IMR-90 (cell line): Measurements from ENCODE around the gene NUDT3. TPM values are rescaled to one million over a fixed set of nuclear protein-coding genes. Genes with fewer than 3 reads are reported as not detected.

ENCODE experiments used
- ATAC-seq: fragments of 200-7000 bp; cut with Tn5 transposase; 2 replicates; pipeline ENCODE4 v1.9.1; 2020; ENCODE audit warnings: low read depth, mild to moderate bottlenecking, moderate library complexity
- BruUV-seq: library from RNA; stranded (reverse); fragments of 400-500 nt; replicated peaks from 2 replicates; lab custom pipeline; 2021; lab: Mats Ljungman, UMichigan
- CTCF ChIA-PET: fragments of 300-600 bp; formaldehyde crosslinking; extraction: SDS; loops from one replicate; lab custom pipeline; 2021; ENCODE audit warnings: antibody characterized with exemption; lab: Yijun Ruan, JAX
- POLR2A ChIA-PET: fragments of 300-600 bp; sonication (Branson Sonifier 250); formaldehyde crosslinking; loops from one replicate; lab custom pipeline; 2022; ENCODE audit warnings: antibody characterized with exemption; ENCODE audit not compliant: unreplicated experiment; lab: Charles Lee
- DNase-seq: peaks from one replicate; pipeline ENCODE4 v3.0.0; 2013
- H2AFZ ChIP-seq: replicated peaks from 2 replicates; pipeline ENCODE3; 2013; ENCODE audit warnings: low read length, mild to moderate bottlenecking; ENCODE audit not compliant: poor library complexity
- H2AK5ac ChIP-seq: 2 replicates; pipeline ENCODE4 v1.6.1; 2013; ENCODE audit warnings: low read depth, low read length, inconsistent platforms
- H2AK9ac ChIP-seq: replicated peaks from 2 replicates; pipeline ENCODE3; 2013; ENCODE audit warnings: mild to moderate bottlenecking, low read depth, low read length, moderate library complexity; ENCODE audit not compliant: poor library complexity
- H2BK120ac ChIP-seq: 2 replicates; pipeline ENCODE4 v1.6.1; 2013; ENCODE audit warnings: low read depth, low read length, inconsistent platforms
- H2BK15ac ChIP-seq: 3 replicates; pipeline ENCODE4 v1.6.1; 2013; ENCODE audit warnings: low read depth, low read length, inconsistent platforms
- H2BK20ac ChIP-seq: 2 replicates; pipeline ENCODE4 v1.6.1; 2013; ENCODE audit warnings: low read depth, mild to moderate bottlenecking, inconsistent platforms, low read length, moderate library complexity
- H2BK5ac ChIP-seq: 2 replicates; pipeline ENCODE4 v1.6.1; 2013; ENCODE audit warnings: mild to moderate bottlenecking, low read depth, low read length, inconsistent platforms; ENCODE audit not compliant: poor library complexity, severe bottlenecking
- H3K14ac ChIP-seq: replicated peaks from 2 replicates; pipeline ENCODE4 v1.6.1; 2013; ENCODE audit warnings: low read depth, low read length, inconsistent platforms
- H3K18ac ChIP-seq: 2 replicates; pipeline ENCODE4 v1.6.1; 2013; ENCODE audit warnings: low read depth, low read length, control low read depth
- H3K23ac ChIP-seq: 2 replicates; pipeline ENCODE4 v1.6.1; 2013; ENCODE audit warnings: low read depth, low read length, inconsistent platforms
- H3K27ac ChIP-seq: 2 replicates; pipeline ENCODE4 v1.5.1; 2013; ENCODE audit warnings: mild to moderate bottlenecking, control low read depth, low read length; ENCODE audit not compliant: insufficient read depth
- H3K27me3 ChIP-seq: 2 replicates; pipeline ENCODE4 v1.6.1; 2013; ENCODE audit warnings: low read length; ENCODE audit not compliant: control insufficient read depth, insufficient read depth
- H3K36me3 ChIP-seq: 2 replicates; pipeline ENCODE4 v1.6.1; 2013; ENCODE audit warnings: low read length, mixed read lengths; ENCODE audit not compliant: control insufficient read depth, insufficient read depth
- H3K4ac ChIP-seq: 2 replicates; pipeline ENCODE4 v1.6.1; 2013; ENCODE audit warnings: low read depth, low read length, inconsistent platforms
- H3K4me1 ChIP-seq: 2 replicates; pipeline ENCODE4 v1.6.1; 2013; ENCODE audit warnings: low read length, mixed read lengths; ENCODE audit not compliant: control insufficient read depth, insufficient read depth
- H3K4me2 ChIP-seq: 2 replicates; pipeline ENCODE4 v1.6.1; 2013; ENCODE audit warnings: low read depth, mild to moderate bottlenecking, control low read depth, low read length, moderate library complexity
- H3K4me3 ChIP-seq: 2 replicates; pipeline ENCODE4 v1.5.1; 2013; ENCODE audit warnings: low read depth, mild to moderate bottlenecking, control low read depth, low read length, moderate library complexity; ENCODE audit not compliant: insufficient read depth
- H3K56ac ChIP-seq: 2 replicates; pipeline ENCODE4 v1.6.1; 2013; ENCODE audit warnings: low read length, inconsistent platforms; ENCODE audit not compliant: insufficient read depth; ENCODE audit errors: extremely low read depth
- H3K79me1 ChIP-seq, 2 experiments: 2 replicates each; pipeline ENCODE4 v1.6.1; 2013; ENCODE audit warnings: low read length in 2 of 2, inconsistent platforms in 1 of 2, low read depth in 1 of 2
- H3K9ac ChIP-seq: 2 replicates; pipeline ENCODE4 v1.6.1; 2013; ENCODE audit warnings: low read depth, low read length, control low read depth
- H3K9me1 ChIP-seq: 2 replicates; pipeline ENCODE4 v1.6.1; 2013; ENCODE audit warnings: low read length, inconsistent platforms; ENCODE audit not compliant: insufficient read depth
- H3K9me3 ChIP-seq: 2 replicates; pipeline ENCODE4 v1.6.1; 2013; ENCODE audit warnings: low read length; ENCODE audit not compliant: control insufficient read depth, insufficient read depth
- H4K20me1 ChIP-seq: 2 replicates; pipeline ENCODE4 v1.6.1; 2013; ENCODE audit warnings: low read length, inconsistent platforms; ENCODE audit not compliant: insufficient read depth
- H4K5ac ChIP-seq: 2 replicates; pipeline ENCODE4 v1.6.1; 2013; ENCODE audit warnings: mild to moderate bottlenecking, low read depth, low read length, control low read depth
- H4K8ac ChIP-seq, 2 experiments: 2 replicates each; pipeline ENCODE4 v1.6.1; 2013; ENCODE audit warnings: low read depth in 2 of 2, low read length in 2 of 2, control low read depth in 1 of 2, inconsistent platforms in 1 of 2
- H4K91ac ChIP-seq: 2 replicates; pipeline ENCODE4 v1.6.1; 2013; ENCODE audit warnings: low read depth, low read length, inconsistent platforms; ENCODE audit not compliant: insufficient read depth
- BHLHE40 ChIP-seq: fragments of 150-350 bp; IDR thresholded peaks from 2 replicates; pipeline ENCODE4 v1.6.1; 2016; ENCODE audit warnings: mild to moderate bottlenecking, low read depth, low read length
- CHD1 ChIP-seq: IDR thresholded peaks from 2 replicates; pipeline ENCODE4 v1.6.1; 2012; ENCODE audit warnings: low read depth, low read length, improper control_type of control experiment
- MAZ ChIP-seq: IDR thresholded peaks from 2 replicates; pipeline ENCODE4 v1.6.1; 2012; ENCODE audit warnings: low read depth, mild to moderate bottlenecking, low read length, improper control_type of control experiment, moderate library complexity, borderline replicate concordance
- NFE2L2 ChIP-seq: fragments of 150-350 bp; IDR thresholded peaks from 2 replicates; pipeline ENCODE4 v1.6.1; 2016; ENCODE audit warnings: low read depth, mild to moderate bottlenecking, low read length
- POLR2A ChIP-seq: IDR thresholded peaks from 2 replicates; pipeline ENCODE4 v1.6.1; 2012; ENCODE audit warnings: mild to moderate bottlenecking, low read depth, low read length
- RAD21 ChIP-seq: IDR thresholded peaks from 2 replicates; pipeline ENCODE4 v1.6.1; 2012; ENCODE audit warnings: low read length, improper control_type of control experiment
- RFX5 ChIP-seq: IDR thresholded peaks from 2 replicates; pipeline ENCODE4 v1.8.0; 2012; ENCODE audit warnings: low read depth, mild to moderate bottlenecking, low read length, moderate library complexity
- WGBS, 2 experiments: methylation state at CpG; one replicate each; pipeline versions ENCODE4 v1.1.5 to v1.1.7; 2013; ENCODE audit warnings: missing lambda C conversion rate in 2 of 2; ENCODE audit not compliant: insufficient read length in 1 of 2; ENCODE audit errors: extremely low coverage in 2 of 2; 5-methylcytosine and 5-hydroxymethylcytosine counted together
- dilution Hi-C: fragments of 300-500 bp; cut with HindIII; formaldehyde crosslinking; loops from one replicate; pipeline ENCODE4 v1.14.3; 2018; ENCODE audit warnings: low sequenced_read_pairs; ENCODE audit not compliant: unreplicated experiment
- in situ Hi-C: fragments of 300-500 bp; cut with MboI; formaldehyde crosslinking; loops from 3 replicates; pipeline ENCODE4 v1.14.3; 2019; ENCODE audit warnings: low sequenced_read_pairs, inconsistent platforms, mixed read lengths
- intact Hi-C: fragments of 100-400 bp; cut with micrococcal nuclease; formaldehyde crosslinking; loops from 2 replicates; pipeline ENCODE4 v1.10.0; 2022
- polyA plus RNA-seq, 3 experiments: library from polyadenylated mRNA; depleted of rRNA; stranded (reverse); fragments of >200 nt; gene quantifications; 2 replicates each; pipeline ENCODE4 v1.2.3, GENCODE V29; 2012; ENCODE audit warnings: low replicate concordance in 1 of 3
- total RNA-seq: library from RNA; depleted of rRNA; stranded (reverse); fragments of >200 nt; gene quantifications from 2 replicates; pipeline ENCODE4 v1.2.3, GENCODE V29; 2012
- TF ChIP-seq, protein P1 (sequence below): fragments of 150-350 bp; IDR thresholded peaks from 2 replicates; pipeline ENCODE4 v1.6.1; 2017; ENCODE audit warnings: mild to moderate bottlenecking, antibody characterized with exemption, low read length, low read depth

NUDT3 gene
- total and polyA plus RNA-seq, 2 of the 4 experiments (the other 2 are of a cell fraction): 10.1 to 17.2 TPM

DNA sequence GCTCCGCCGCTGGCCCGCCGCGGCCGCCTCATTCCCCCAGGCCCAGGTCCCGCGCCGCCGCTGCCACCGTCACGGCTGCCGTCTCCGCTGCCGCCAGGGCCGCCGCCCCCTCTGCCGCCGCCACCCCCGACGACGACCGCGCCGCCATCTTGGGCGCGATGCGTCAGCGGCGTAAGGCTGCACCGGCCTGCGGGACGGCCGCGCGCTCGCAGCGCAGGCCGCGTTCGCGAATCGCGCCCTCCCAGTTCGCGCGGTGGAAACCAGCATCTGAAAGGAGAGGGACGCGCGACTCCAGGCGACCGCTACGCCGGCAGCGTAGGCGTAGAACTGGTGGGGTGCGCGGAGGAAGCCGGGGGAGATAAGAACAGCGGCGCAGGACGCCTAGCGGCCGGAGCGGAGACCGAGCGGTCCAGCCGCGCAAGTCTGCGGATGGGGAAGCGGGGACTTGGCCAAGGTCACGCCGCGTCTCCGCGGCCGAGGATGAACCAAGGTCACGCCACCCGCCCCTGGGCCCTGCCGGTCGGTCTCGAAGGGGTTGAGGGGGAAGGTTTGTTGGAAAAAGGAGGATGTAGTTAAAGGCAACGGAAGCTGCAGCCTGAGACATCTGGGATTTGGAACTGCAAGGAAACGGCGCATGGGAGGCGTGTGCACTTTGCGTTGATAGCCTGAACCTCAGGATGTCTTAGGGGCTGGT, at the start of gene NUDT3 (continued):
- TF ChIP-seq RFX5 (no peak), MAZ (peak; percentile 79; the same call in 1 of the 2 replicates), BHLHE40 (no peak), POLR2A (no peak), CHD1 (no peak)

DNA sequence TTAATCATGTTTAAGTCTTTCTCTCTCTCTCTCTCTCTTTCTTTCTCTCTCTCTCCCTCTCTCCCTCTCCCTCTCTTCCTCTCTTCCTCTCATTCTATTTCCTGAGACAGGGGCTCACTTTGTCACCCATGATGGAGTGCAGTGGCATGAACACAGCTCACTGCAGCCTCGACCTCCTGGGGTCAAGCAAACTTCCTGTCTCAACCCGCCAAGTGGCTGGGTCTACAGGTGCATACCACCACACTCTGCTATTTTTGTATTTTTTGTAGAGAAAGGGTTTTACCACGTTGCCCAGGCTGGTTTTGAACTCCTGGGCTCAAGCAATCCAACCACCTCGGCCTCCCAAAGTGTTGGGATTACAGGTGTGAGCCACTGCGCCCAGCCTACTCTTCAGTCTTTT, 49.1 kb upstream of the NUDT3 start:
- Histone ChIP-seq H3K27me3 (peaks cover 4% of the 10 kb centered on the region), H4K91ac (no peak overlapping the region), H3K14ac (no peak overlapping the region), H3K4me3 (no peak overlapping the region), H4K8ac (no peak overlapping the region), H4K20me1 (no peaks in the 10 kb centered on the region), H2AK9ac (no peak overlapping the region), H4K5ac (no peak overlapping the region), H2BK120ac (no peak overlapping the region), H3K4me1 (no peaks in the 10 kb centered on the region), H3K23ac (no peak overlapping the region), H3K27ac (no peak overlapping the region), H3K9me3 (no peaks in the 10 kb centered on the region; the same call in 1 of the 2 replicates), H3K79me1 (no peaks in the 10 kb centered on the region), H2BK15ac (no peak overlapping the region), H2AFZ (no peak overlapping the region), H3K9me1 (no peaks in the 10 kb centered on the region), H2BK5ac (no peak overlapping the region), H3K18ac (no peak overlapping the region), H2AK5ac (no peak overlapping the region), H3K9ac (no peak overlapping the region), H3K56ac (no peak overlapping the region), H2BK20ac (no peak overlapping the region), H3K4ac (no peak overlapping the region), H3K36me3 (no peaks in the 10 kb centered on the region), H3K4me2 (no peak overlapping the region)
- no CpG with 5 or more reads among the region's 5 CpGs for WGBS, 2 experiments
- BruUV-seq: no TSS peak
- CTCF ChIA-PET: interaction anchor here (0.6 kb wide), 1 partner anchor 17 kb away, joined by 8 read pairs; no protein-coding TSS in a partner anchor
- intact Hi-C loops: no loop called here
- TF ChIP-seq RAD21: no peak
- TF ChIP-seq POLR2A: no peak
- TF ChIP-seq NFE2L2: no peak
- TF ChIP-seq, protein P1, sequence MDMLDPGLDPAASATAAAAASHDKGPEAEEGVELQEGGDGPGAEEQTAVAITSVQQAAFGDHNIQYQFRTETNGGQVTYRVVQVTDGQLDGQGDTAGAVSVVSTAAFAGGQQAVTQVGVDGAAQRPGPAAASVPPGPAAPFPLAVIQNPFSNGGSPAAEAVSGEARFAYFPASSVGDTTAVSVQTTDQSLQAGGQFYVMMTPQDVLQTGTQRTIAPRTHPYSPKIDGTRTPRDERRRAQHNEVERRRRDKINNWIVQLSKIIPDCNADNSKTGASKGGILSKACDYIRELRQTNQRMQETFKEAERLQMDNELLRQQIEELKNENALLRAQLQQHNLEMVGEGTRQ: no peak
- in situ Hi-C loops: no loop called here
- ATAC-seq (no peak), DNase-seq (no peak)
- POLR2A ChIA-PET: no interaction called here
- dilution Hi-C loops: no loop called here
